GM19328 (cell line): ENCODE measurements around the gene CARMIL1.
"Not testable (repeated sequence)": the region's sequence is repeated elsewhere in the genome, so short reads cannot be mapped to it uniquely, and the experiment has no call there.

ENCODE experiments used
- ATAC-seq: cut with Tn5 transposase; IDR thresholded peaks from one replicate; pipeline ENCODE4 v1.9.1; 2021; ENCODE audit warnings: mild to moderate bottlenecking, moderate library complexity; ENCODE audit not compliant: unreplicated experiment

The CARMIL1 gene

GRCh38 chr6:25434921-25435320 is 155.7 kb downstream of the CARMIL1 start:
- ATAC-seq = no peak

- ATAC-seq = no peak
Measured at GRCh38 chr6:25435416-25435985, 156.3 kb downstream of the CARMIL1 start.

DNA sequence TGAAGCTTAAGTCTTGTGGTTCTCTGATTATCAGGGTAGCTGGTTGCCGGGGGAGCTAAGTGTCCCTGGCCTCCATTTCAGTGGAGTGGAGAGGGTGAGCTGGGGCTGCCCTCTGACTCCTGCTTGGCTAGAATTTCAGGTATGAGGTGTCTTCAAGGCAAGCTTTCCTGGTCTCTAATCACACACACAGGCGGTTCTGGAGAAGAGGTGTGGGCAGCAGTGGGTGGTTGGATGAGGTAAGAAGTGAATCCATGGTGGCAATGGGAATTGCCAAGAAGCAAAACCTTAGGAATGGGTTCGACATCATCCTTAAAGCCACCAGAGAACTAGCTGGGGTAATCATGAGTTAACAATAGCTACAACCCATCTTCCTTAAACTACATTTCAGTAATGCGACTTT is 157.6 kb downstream of the CARMIL1 start:
- ATAC-seq = no peak

GRCh38 chr6:25439368-25439767 is 160.2 kb downstream of the CARMIL1 start:
- no peak for ATAC-seq

- ATAC-seq = no peak
Measured at GRCh38 chr6:25441663-25442270, 162.6 kb downstream of the CARMIL1 start.

GRCh38 chr6:25442898-25443297 is 163.7 kb downstream of the CARMIL1 start:
- no peak for ATAC-seq

DNA sequence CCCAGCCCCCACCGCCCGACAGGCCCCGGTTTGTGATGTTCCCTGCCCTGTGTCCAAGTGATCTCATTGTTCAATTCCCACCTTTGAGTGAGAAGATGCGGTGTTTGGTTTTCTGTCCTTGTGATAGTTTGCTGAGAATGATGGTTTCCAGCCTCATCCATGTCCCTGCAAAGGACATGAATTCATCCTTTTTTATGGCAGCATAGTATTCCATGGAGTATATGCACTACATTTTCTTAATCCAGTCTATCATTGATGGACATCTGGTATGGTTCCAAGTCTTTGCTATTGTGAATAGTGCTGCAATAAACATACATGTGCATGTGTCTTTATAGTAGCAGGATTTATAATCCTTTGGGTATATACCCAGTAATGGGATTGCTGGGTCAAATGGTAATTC is 165.3 kb downstream of the CARMIL1 start:
- not testable (repeated sequence) for ATAC-seq

GRCh38 chr6:25446830-25447569 is 167.8 kb downstream of the CARMIL1 start:
- no peak for ATAC-seq

GRCh38 chr6:25447570-25447929 is 168.4 kb downstream of the CARMIL1 start:
- no peak for ATAC-seq

DNA sequence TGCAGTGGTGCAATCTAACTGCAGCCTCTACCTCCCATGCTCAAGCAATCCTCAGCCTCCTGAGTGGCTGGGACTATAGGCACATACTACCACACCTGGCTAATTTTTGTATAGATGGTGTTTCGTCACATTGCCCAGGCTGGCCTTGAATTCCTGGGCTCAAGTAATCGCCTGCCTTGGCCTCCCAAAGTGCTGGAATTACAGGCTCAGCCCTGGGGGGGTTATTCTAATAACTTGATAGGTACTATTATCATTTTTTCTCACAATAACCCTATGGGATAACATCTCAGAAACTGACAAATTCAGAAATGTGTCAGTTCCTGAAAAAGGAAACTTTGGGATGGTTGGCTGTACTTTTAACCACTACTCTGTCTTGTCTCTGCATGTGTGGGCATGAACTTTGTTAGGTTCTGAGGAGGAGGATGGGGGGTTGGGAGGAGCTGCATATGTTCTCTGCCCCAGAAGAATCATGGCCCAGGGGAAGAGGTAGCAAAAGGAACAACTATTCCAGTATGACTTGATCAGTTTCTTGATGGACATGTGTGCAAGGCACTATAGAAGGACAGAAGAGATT is 169.9 kb downstream of the CARMIL1 start:
- ATAC-seq = no peak

DNA sequence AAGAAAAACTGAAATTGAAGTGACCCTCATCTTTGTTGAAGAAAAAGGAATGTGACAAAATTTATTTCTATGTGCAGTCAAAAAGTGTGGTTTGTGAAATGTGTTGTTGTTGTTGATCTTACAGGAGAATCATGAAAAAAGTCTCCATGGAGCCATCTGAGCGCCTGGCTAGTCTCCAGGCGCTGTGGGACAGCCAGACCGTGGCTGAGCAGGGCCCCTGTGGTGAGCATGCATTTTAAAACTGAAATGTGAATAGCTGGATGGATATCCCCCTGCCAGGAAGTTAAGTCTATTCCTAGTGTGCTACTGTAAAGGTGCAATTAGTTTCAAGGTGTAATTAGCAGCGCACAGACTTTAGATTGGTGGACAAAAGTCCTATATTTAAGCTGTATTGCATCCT is 170.6 kb downstream of the CARMIL1 start:
- ATAC-seq = no peak

DNA sequence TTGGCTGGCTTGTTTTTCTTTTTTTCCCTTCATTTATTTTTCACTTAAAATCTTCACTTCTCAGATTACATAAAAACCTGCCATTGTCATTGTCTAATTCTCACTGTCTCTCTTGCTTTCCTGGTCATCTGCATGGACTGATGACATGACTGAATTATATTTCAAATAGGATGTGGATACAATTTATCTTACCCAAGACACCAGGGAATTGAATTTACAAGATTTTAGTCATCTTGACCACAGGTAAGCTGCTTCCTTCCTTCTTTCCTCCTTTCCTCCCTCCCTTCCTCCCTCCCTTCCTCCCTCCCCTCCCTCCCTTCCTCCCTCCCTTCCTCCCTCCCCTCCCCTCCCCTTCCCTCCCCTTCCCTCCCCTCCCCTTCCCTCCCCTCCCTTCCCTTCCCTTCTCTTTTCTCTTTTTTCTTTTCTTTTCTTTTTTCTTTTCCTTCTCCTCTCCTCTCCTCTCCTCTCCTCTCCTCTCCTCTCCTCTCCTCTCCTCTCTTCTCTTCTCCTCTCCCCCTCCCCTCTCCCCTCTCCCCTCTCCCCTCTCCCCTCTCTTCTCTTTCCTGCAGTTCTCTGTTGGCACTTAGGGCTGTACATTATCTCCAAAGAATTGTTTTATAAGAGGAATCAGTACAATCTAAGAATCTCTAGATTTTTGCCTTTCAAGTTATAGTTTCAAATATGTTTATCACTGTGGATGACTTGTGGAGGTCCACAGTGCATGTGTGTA is 171.5 kb downstream of the CARMIL1 start:
- ATAC-seq = no peak

DNA sequence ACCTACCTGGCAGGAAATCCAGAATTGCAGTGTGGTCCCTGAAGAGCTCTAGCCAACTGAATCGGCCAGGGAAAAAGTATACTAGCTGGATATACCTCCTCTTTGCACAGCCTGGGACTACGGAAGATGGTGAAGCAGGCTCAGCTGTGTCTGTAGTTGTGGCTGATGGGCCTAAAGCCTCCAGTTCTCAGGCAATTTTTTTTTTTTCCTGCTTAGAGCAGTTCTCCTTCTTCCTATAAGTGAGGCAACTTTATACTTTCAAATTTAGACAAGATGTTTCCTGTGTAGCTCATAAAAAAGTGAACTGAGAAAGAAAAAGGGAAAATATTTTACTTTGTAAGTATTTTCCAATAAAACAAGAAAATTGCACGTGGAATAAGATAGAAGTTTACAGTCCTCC is 172.9 kb downstream of the CARMIL1 start:
- ATAC-seq = no peak

DNA sequence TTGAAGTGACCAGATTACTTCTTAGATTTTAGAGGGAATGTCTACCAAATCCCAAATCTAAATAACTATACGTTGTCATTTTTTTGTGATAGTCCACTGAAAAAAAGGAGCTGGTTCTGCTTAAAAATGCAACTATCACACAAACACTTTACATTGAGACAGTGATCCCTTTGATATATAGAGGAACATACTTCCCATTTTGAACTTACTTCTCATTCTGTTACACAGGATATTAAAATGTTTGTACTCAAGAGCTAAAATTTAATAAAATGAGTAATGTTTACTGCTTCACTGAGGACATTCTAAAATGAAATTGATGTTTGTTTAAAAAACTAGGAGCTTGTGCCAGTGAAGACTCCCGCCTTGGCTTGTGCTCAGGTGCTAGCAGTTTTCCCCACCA is 174.1 kb downstream of the CARMIL1 start:
- no peak for ATAC-seq

DNA sequence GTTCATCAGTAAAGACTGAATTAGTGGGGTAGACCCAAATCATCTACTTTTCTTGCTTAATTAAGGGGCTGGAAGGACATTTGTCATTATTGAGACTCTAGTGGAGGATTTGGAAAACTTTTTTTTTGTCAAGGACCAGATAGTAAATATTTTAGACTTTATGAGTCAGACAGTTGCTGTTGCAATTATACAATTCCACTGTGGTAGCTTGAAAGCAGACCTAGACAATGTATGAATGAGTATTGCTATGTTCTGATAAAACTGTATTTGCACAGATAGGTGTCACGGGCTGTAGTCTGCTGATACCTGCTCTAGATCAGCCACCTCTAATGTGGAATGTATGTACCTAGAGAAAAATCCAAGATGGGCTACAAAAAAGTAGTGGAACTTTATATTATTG is 175.0 kb downstream of the CARMIL1 start:
- no peak for ATAC-seq

- no peak for ATAC-seq
Measured at GRCh38 chr6:25456249-25457040, 177.3 kb downstream of the CARMIL1 start.

DNA sequence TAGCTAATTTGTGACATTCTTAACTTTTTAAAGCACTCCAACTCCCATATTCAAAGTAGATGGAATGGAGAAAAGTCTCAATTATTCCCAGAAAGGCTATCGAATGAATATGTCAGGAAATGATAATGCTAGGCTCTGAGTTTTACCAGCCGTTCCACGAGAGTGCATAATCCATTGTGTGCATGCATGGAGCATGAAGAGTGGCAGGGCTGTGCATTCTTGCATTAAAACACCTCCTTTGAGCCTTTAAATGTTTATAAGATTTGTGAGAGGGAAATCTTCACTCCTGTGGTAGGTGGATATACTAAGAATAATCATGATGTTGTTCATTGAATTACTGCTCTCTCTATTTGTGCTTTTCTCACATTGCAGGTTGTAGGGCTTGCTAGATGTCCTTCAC is 178.3 kb downstream of the CARMIL1 start:
- ATAC-seq = no peak

GRCh38 chr6:25458485-25458884 is 179.3 kb downstream of the CARMIL1 start:
- ATAC-seq = no peak

- no peak for ATAC-seq
Measured at GRCh38 chr6:25462235-25462897, 183.2 kb downstream of the CARMIL1 start.

DNA sequence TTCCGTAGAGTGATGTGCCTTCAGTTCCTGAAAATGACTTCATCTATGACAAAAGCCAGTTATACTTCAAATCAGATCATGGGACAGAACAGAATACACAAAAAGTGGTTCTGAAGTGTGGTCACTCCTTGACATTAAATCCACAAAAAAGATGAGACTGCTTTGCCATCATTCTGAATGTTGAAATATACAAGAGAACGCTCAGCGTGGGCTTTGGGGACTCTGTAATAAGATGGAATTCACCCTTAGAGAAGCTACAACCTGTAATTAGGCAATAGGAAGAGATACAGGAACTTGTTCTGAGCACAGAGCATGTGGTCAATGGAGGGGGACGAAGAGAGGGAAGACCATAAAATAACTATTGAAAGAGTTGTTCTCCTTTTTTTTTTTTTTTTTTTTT is 184.3 kb downstream of the CARMIL1 start:
- ATAC-seq = no peak
